ENCODE data around the gene ABRACL. TPM values are rescaled to one million over a fixed set of nuclear protein-coding genes. Genes with fewer than 3 reads are reported as not detected.

Gene ABRACL
- total and polyA plus RNA-seq, 2 experiments from 2014 or later, result 12.9 to 38.7 TPM

DNA sequence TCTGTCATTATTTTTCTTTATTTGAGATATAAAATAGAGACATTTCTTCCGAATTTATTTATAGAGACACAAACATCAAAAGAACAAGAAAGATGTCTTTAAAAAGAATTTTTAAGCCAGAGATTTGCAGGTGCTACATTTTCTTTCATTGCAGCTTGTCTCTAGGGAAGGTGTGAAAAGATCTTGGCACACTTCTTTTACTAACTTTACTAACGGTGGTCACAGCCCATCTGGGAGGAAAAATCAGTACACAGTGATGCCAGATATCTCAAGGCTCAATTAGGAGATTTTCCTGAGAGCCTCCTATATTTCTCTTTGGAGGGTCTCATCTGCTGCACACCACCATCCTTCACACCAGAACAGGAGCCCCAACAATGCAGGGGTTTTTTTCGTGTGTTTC, 29.5 kb downstream of the ABRACL start:
- Histone ChIP-seq H3K79me2 (ENCODE audit: insufficient read depth) (no peaks in the 10 kb centered on the region), H3F3A (ENCODE audit: insufficient read depth) (peaks cover 12% of the 10 kb centered on the region), H2AFZ (no peak overlapping the region), H3K9me2 (ENCODE audit: insufficient read depth) (no peaks in the 10 kb centered on the region), H3K27ac (no peak overlapping the region), H3K4me2 (ENCODE audit: unreplicated experiment) (no peak overlapping the region), H4K20me1 (ENCODE audit: insufficient read depth) (no peaks in the 10 kb centered on the region), H3K4me3 (no peak overlapping the region), H3K9me3 (ENCODE audit: low read depth) (no peaks in the 10 kb centered on the region), H3K36me3 (ENCODE audit: low read depth) (no peaks in the 10 kb centered on the region), H3K9ac (no peak overlapping the region), H3K4me1 (ENCODE audit: insufficient read depth) (peaks cover 12% of the 10 kb centered on the region), H3K27me3 (replicated peaks; ENCODE audit: insufficient read depth) (no peaks in the 10 kb centered on the region)
- in situ Hi-C loops (cut with MboI), result no loop called here
- 61 to 75% methylated on average over 3 of the region's 3 CpGs for WGBS, 2 experiments (ENCODE audit: low coverage in 1 of 2, low lambda C conversion rate in 2 of 2, missing lambda C conversion rate in 2 of 2)
- no peak for DNase-seq
- TF ChIP-seq EZH2phosphoT487 (IDR thresholded peaks at IDR 0.05; ENCODE audit: insufficient read depth, low read depth) (no peak), EZH2 (IDR thresholded peaks at IDR 0.05; ENCODE audit: insufficient read depth, poor library complexity, severe bottlenecking) (no peak)

DNA sequence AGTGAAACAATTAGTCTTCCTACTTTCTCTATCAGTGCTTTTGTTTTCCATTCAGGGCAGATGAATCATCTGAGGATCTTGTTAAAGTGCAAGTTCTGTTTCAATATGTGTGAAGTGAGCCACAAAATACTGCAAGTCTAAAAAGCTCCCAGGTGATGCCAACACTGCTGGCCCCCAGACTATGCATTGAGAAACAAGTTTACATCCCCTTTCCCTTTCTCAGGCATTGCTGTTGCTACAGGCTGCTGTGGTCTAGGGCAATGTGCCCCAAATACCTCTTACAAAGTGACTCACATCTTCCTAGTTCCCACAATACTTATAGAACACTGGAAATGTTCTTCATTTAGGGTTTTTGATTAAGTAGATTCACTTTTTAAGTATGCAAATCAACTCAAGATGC, 31.8 kb downstream of the ABRACL start:
- H3K4me3 ChIP-seq, result no peak overlapping the region
- no peak overlapping the region for H3K27ac ChIP-seq
- peak overlapping the region; percentile 34 for H3K4me2 ChIP-seq (ENCODE audit: unreplicated experiment)
- in situ Hi-C loops (cut with MboI), result no loop called here
- H3K4me1 ChIP-seq (ENCODE audit: insufficient read depth), result peaks cover 12% of the 10 kb centered on the region
- H3K9ac ChIP-seq, result no peak overlapping the region
- H3K79me2 ChIP-seq (ENCODE audit: insufficient read depth), result no peaks in the 10 kb centered on the region
- peak; percentile 91 for DNase-seq
- no peaks in the 10 kb centered on the region for H3K27me3 ChIP-seq (replicated peaks; ENCODE audit: insufficient read depth)
- TF ChIP-seq EZH2phosphoT487 (IDR thresholded peaks at IDR 0.05; ENCODE audit: insufficient read depth, low read depth), result no peak
- no peak for TF ChIP-seq EZH2 (IDR thresholded peaks at IDR 0.05; ENCODE audit: insufficient read depth, poor library complexity, severe bottlenecking)
- H3K9me3 ChIP-seq (ENCODE audit: low read depth), result no peaks in the 10 kb centered on the region
- H4K20me1 ChIP-seq (ENCODE audit: insufficient read depth), result no peaks in the 10 kb centered on the region
- H3K9me2 ChIP-seq (ENCODE audit: insufficient read depth), result no peaks in the 10 kb centered on the region
- H2AFZ ChIP-seq, result no peak overlapping the region
- H3K36me3 ChIP-seq (ENCODE audit: low read depth), result no peaks in the 10 kb centered on the region
- peaks cover 12% of the 10 kb centered on the region for H3F3A ChIP-seq (ENCODE audit: insufficient read depth)

DNA sequence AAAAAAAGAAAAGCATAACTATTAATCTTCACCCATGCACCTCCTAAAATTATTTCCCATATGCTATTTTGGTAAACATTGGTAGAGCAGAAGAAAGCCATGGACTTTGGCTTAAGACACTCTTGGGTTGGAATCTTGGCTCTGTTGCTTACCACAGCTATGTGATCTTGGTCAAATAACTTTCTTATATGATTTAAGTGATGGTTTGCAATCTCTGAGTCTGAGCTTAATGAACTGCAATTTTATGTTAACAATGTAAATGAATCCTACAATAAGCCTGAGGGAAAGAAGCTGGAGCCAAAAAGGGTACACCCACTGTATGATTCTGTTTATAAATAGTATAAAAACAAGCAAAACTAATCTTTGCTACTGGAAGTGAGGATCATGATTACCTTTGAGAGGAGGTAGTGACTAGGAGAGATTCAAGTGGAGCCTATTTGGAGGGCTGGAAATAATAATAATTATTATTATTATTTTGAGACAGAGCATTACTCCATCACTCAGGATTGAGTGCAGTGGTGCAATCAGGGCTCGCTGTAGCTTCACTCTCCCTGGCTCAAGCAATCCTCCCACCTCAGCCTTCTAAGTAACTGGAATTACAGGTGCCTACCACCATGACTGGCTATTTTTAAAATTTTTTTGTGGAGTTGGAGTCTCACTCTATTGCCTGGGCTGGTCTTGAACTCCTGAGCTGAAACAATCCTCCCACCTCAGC, 34.5 kb downstream of the ABRACL start:
- Histone ChIP-seq H3K4me2 (ENCODE audit: unreplicated experiment) (no peak overlapping the region), H4K20me1 (ENCODE audit: insufficient read depth) (no peaks in the 10 kb centered on the region), H3K9me3 (ENCODE audit: low read depth) (no peaks in the 10 kb centered on the region), H3K27ac (no peak overlapping the region), H3F3A (ENCODE audit: insufficient read depth) (peaks cover 12% of the 10 kb centered on the region), H3K79me2 (ENCODE audit: insufficient read depth) (no peaks in the 10 kb centered on the region), H3K4me3 (no peak overlapping the region), H3K4me1 (ENCODE audit: insufficient read depth) (peaks cover 12% of the 10 kb centered on the region), H3K9me2 (ENCODE audit: insufficient read depth) (no peaks in the 10 kb centered on the region), H2AFZ (no peak overlapping the region), H3K36me3 (ENCODE audit: low read depth) (no peaks in the 10 kb centered on the region), H3K27me3 (replicated peaks; ENCODE audit: insufficient read depth) (no peaks in the 10 kb centered on the region), H3K9ac (no peak overlapping the region)
- 59 to 64% methylated on average over 1 of the region's 1 CpG for WGBS, 2 experiments (ENCODE audit: low coverage in 1 of 2, low lambda C conversion rate in 2 of 2, missing lambda C conversion rate in 2 of 2)
- in situ Hi-C loops (cut with MboI), result no loop called here
- TF ChIP-seq EZH2phosphoT487 (IDR thresholded peaks at IDR 0.05; ENCODE audit: insufficient read depth, low read depth) (no peak), EZH2 (IDR thresholded peaks at IDR 0.05; ENCODE audit: insufficient read depth, poor library complexity, severe bottlenecking) (no peak)
- DNase-seq, result peak; percentile 44

DNA sequence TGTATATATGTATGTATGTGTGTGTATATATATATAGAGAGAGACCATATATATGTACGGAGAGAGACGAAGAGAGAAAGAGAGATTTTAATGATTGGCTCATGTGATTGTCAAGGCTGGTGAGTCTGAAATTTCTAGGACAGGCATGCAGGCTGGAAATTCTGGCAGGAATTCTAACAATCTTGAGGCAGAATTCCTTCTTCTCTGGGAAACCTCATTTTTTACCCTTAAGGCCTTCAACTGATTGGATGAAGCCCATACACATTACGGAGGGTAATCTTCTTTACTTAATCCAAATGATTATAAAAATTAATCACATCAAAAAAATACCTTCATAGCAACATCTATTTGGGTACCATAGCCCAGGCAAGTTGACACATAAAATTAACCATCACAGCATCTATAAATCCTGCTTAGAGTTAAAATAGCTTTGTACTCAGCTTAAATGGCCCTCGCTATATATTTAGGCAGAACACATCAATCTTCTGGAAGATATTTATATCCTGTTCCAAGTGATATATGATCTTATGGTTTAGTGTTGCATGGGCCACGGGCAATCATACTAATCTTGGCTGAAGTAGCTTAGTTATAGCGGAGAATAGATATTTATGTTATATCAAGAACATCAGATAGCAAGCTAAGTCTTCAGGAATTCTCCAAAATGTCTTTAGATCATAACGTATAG, 36.6 kb downstream of the ABRACL start:
- in situ Hi-C loops (cut with MboI), result no loop called here

More for the DNA sequence above, 36.6 kb downstream of the ABRACL start:
- no peak overlapping the region for H2AFZ ChIP-seq
- H3K9ac ChIP-seq, result no peak overlapping the region
- no peaks in the 10 kb centered on the region for H3K9me3 ChIP-seq (ENCODE audit: low read depth)
- H3K4me2 ChIP-seq (ENCODE audit: unreplicated experiment), result no peak overlapping the region
- no peaks in the 10 kb centered on the region for H3K79me2 ChIP-seq (ENCODE audit: insufficient read depth)
- no peak overlapping the region for H3K27ac ChIP-seq
- no peak overlapping the region for H3K4me3 ChIP-seq
- peaks cover 2% of the 10 kb centered on the region for H3F3A ChIP-seq (ENCODE audit: insufficient read depth)
- TF ChIP-seq EZH2 (IDR thresholded peaks at IDR 0.05; ENCODE audit: insufficient read depth, poor library complexity, severe bottlenecking) (no peak), EZH2phosphoT487 (IDR thresholded peaks at IDR 0.05; ENCODE audit: insufficient read depth, low read depth) (no peak)
- 57% methylated on average over 7 of the region's 7 CpGs for WGBS, 2 experiments (ENCODE audit: low coverage in 1 of 2, low lambda C conversion rate in 2 of 2, missing lambda C conversion rate in 2 of 2)
- H3K27me3 ChIP-seq (replicated peaks; ENCODE audit: insufficient read depth), result no peaks in the 10 kb centered on the region
- no peaks in the 10 kb centered on the region for H4K20me1 ChIP-seq (ENCODE audit: insufficient read depth)
- H3K9me2 ChIP-seq (ENCODE audit: insufficient read depth), result no peaks in the 10 kb centered on the region
- DNase-seq, result no peak
- H3K4me1 ChIP-seq (ENCODE audit: insufficient read depth), result peaks cover 8% of the 10 kb centered on the region
- H3K36me3 ChIP-seq (ENCODE audit: low read depth), result no peaks in the 10 kb centered on the region

Measured in GM23248 (cell line).